Measurements from ENCODE around the gene KIF3A.

Gene KIF3A

GRCh38 chr5:132651838-132652469, 85.4 kb downstream of the KIF3A start:
- Histone ChIP-seq H3K4me1 (ENCODE audit: insufficient read depth, low read length, severe bottlenecking) (no peaks in the 10 kb centered on the region), H3K27ac (ENCODE audit: low read depth, low read length, poor library complexity, severe bottlenecking) (no peak overlapping the region), H3K36me3 (ENCODE audit: insufficient read depth, low read length) (no peaks in the 10 kb centered on the region), H4K20me1 (ENCODE audit: insufficient read depth, low read length) (no peaks in the 10 kb centered on the region), H3K9me3 (ENCODE audit: low read length) (peaks cover 3% of the 10 kb centered on the region; the same call in 1 of the 2 replicates), H3K9ac (ENCODE audit: low read length) (no peak overlapping the region), H3K4me3 (ENCODE audit: low read depth, low read length, poor library complexity, severe bottlenecking) (no peak overlapping the region), H3K4me2 (ENCODE audit: low read length) (no peak overlapping the region), H2AFZ (ENCODE audit: low read length) (no peak overlapping the region), H3K9me2 (ENCODE audit: low read depth, low read length) (no peaks in the 10 kb centered on the region), H3K79me2 (ENCODE audit: insufficient read depth, low read length) (no peaks in the 10 kb centered on the region), H3F3A (ENCODE audit: insufficient read depth, low read length) (no peaks in the 10 kb centered on the region), H3K27me3 (ENCODE audit: insufficient read depth, low read length) (peaks cover 4% of the 10 kb centered on the region; the same call in 1 of the 2 replicates)
- TF ChIP-seq CTCF (IDR thresholded peaks at IDR 0.05; ENCODE audit: low read length), result no peak
- no peak for TF ChIP-seq EZH2 (IDR thresholded peaks at IDR 0.05; ENCODE audit: borderline replicate concordance, low read length)

- Histone ChIP-seq H2AFZ (ENCODE audit: low read length) (no peak overlapping the region), H3K9me3 (ENCODE audit: low read length) (peaks cover 3% of the 10 kb centered on the region; the same call in 1 of the 2 replicates), H3K4me3 (ENCODE audit: low read depth, low read length, poor library complexity, severe bottlenecking) (no peak overlapping the region), H3K79me2 (ENCODE audit: insufficient read depth, low read length) (no peaks in the 10 kb centered on the region), H3K27me3 (ENCODE audit: insufficient read depth, low read length) (no peaks in the 10 kb centered on the region), H3F3A (ENCODE audit: insufficient read depth, low read length) (no peaks in the 10 kb centered on the region), H3K9ac (ENCODE audit: low read length) (no peak overlapping the region), H4K20me1 (ENCODE audit: insufficient read depth, low read length) (no peaks in the 10 kb centered on the region), H3K27ac (ENCODE audit: low read depth, low read length, poor library complexity, severe bottlenecking) (no peak overlapping the region), H3K4me1 (ENCODE audit: insufficient read depth, low read length, severe bottlenecking) (no peaks in the 10 kb centered on the region), H3K36me3 (ENCODE audit: insufficient read depth, low read length) (peaks cover 11% of the 10 kb centered on the region), H3K9me2 (ENCODE audit: low read depth, low read length) (no peaks in the 10 kb centered on the region), H3K4me2 (ENCODE audit: low read length) (no peak overlapping the region)
- TF ChIP-seq EZH2 (IDR thresholded peaks at IDR 0.05; ENCODE audit: borderline replicate concordance, low read length), result no peak
- no peak for TF ChIP-seq CTCF (IDR thresholded peaks at IDR 0.05; ENCODE audit: low read length)
Measured at GRCh38 chr5:132648355-132648754, 89.0 kb downstream of the KIF3A start.

- H3K79me2 ChIP-seq (ENCODE audit: insufficient read depth, low read length), result no peaks in the 10 kb centered on the region
- TF ChIP-seq CTCF (IDR thresholded peaks at IDR 0.05; ENCODE audit: low read length) (no peak), EZH2 (IDR thresholded peaks at IDR 0.05; ENCODE audit: borderline replicate concordance, low read length) (no peak)
- no peak overlapping the region for H2AFZ ChIP-seq (ENCODE audit: low read length)
- peaks cover 3% of the 10 kb centered on the region; the same call in 1 of the 2 replicates for H3K9me3 ChIP-seq (ENCODE audit: low read length)
- H3K27ac ChIP-seq (ENCODE audit: low read depth, low read length, poor library complexity, severe bottlenecking), result no peak overlapping the region
- no peaks in the 10 kb centered on the region for H3K27me3 ChIP-seq (ENCODE audit: insufficient read depth, low read length)
- H3K9ac ChIP-seq (ENCODE audit: low read length), result no peak overlapping the region
- no peaks in the 10 kb centered on the region for H3K9me2 ChIP-seq (ENCODE audit: low read depth, low read length)
- H3K4me2 ChIP-seq (ENCODE audit: low read length), result no peak overlapping the region
- H4K20me1 ChIP-seq (ENCODE audit: insufficient read depth, low read length), result no peaks in the 10 kb centered on the region
- H3K36me3 ChIP-seq (ENCODE audit: insufficient read depth, low read length), result peaks cover 20% of the 10 kb centered on the region
- no peaks in the 10 kb centered on the region for H3F3A ChIP-seq (ENCODE audit: insufficient read depth, low read length)
- H3K4me3 ChIP-seq (ENCODE audit: low read depth, low read length, poor library complexity, severe bottlenecking), result no peak overlapping the region
- no peaks in the 10 kb centered on the region for H3K4me1 ChIP-seq (ENCODE audit: insufficient read depth, low read length, severe bottlenecking)
Measured at GRCh38 chr5:132647473-132647872, 89.9 kb downstream of the KIF3A start.
